NCI-H446 treated with DMSO at 0.1 percent for 48 hours (cell line): ENCODE measurements around the gene SCN11A.

Experiments
- DNase-seq: peaks from one replicate; lab custom pipeline; 2025; lab: John Stamatoyannopoulos, UW

The SCN11A gene

GRCh38 chr3:39051649-39052561 lies at the start of gene SCN11A, which contains the start of gene WDR48:
Gene SCN11A (minus strand): TSS chr3:39051944. CDS start chr3:38950362, 101,582 bp downstream.
Gene WDR48 (plus strand): TSS chr3:39052016. CDS start chr3:39052026, 10 bp downstream.
- DNase-seq: peak; percentile 51

GRCh38 chr3:39101022-39101689 lies 49.4 kb upstream of the SCN11A start:
- DNase-seq: no peak

GRCh38 chr3:39100500-39100886 lies 48.7 kb upstream of the SCN11A start:
- no peak for DNase-seq

- DNase-seq: no peak
Measured at GRCh38 chr3:39099738-39100499, 48.2 kb upstream of the SCN11A start.

GRCh38 chr3:39099242-39099641 lies 47.5 kb upstream of the SCN11A start:
- no peak for DNase-seq

- DNase-seq: no peak
Measured at GRCh38 chr3:39098473-39099000, 46.8 kb upstream of the SCN11A start.

GRCh38 chr3:39097716-39098472 lies 46.1 kb upstream of the SCN11A start:
- no peak for DNase-seq

GRCh38 chr3:39096775-39097174 lies 45.0 kb upstream of the SCN11A start:
- DNase-seq: no peak

- no peak for DNase-seq
Measured at GRCh38 chr3:39095778-39096177, 44.0 kb upstream of the SCN11A start.

GRCh38 chr3:39094851-39095677 lies 43.3 kb upstream of the SCN11A start:
- DNase-seq: no peak

GRCh38 chr3:39090922-39091321 lies 39.2 kb upstream of the SCN11A start:
- DNase-seq: no peak

GRCh38 chr3:39088889-39089288 lies 37.1 kb upstream of the SCN11A start:
- no peak for DNase-seq

GRCh38 chr3:39088456-39088855 lies 36.7 kb upstream of the SCN11A start:
- no peak for DNase-seq

GRCh38 chr3:39086144-39086543 lies 34.4 kb upstream of the SCN11A start:
- DNase-seq: no peak

- DNase-seq: no peak
Measured at GRCh38 chr3:39082666-39083313, 31.0 kb upstream of the SCN11A start.

GRCh38 chr3:39080026-39080425 lies 28.3 kb upstream of the SCN11A start:
- DNase-seq: no peak

- DNase-seq: no peak
Measured at GRCh38 chr3:39079530-39079929, 27.8 kb upstream of the SCN11A start.

- no peak for DNase-seq
Measured at GRCh38 chr3:39075910-39076309, 24.2 kb upstream of the SCN11A start.

- DNase-seq: no peak
Measured at GRCh38 chr3:39068556-39068955, 16.8 kb upstream of the SCN11A start.

GRCh38 chr3:39067286-39067685 lies 15.5 kb upstream of the SCN11A start:
- DNase-seq: no peak
